PFSK-1 (cell line): ENCODE measurements around the gene EEFSEC.

Experiments used
- FOXP2 ChIP-seq: optimal IDR thresholded peaks from 2 replicates; pipeline ENCODE3; 2011; ENCODE audit warnings: borderline replicate concordance, control low read depth, inconsistent platforms; ENCODE audit not compliant: insufficient read depth; ENCODE audit errors: extremely low read length, extremely low read depth
- POLR2AphosphoS5 ChIP-seq: IDR thresholded peaks from 2 replicates; pipeline ENCODE4 v1.6.1; 2012; ENCODE audit warnings: low read depth, mild to moderate bottlenecking, control low read depth, low read length, moderate library complexity
- REST ChIP-seq, 2 experiments: IDR thresholded peaks; 2 replicates each; pipeline versions ENCODE4 v1.6.1 to v1.8.0; 2011 to 2012; ENCODE audit warnings: low read depth in 2 of 2, low read length in 2 of 2, control low read depth in 1 of 2, inconsistent platforms in 1 of 2, mild to moderate bottlenecking in 1 of 2, moderate library complexity in 1 of 2; ENCODE audit not compliant: insufficient read depth in 1 of 2
- SIN3A ChIP-seq: IDR thresholded peaks from 2 replicates; pipeline ENCODE4 v1.6.1; 2012; ENCODE audit warnings: mild to moderate bottlenecking, low read length, moderate library complexity, borderline replicate concordance; ENCODE audit not compliant: insufficient read depth
- TAF1 ChIP-seq: IDR thresholded peaks from 2 replicates; pipeline ENCODE4 v1.6.1; 2012; ENCODE audit warnings: low read length, control low read depth, borderline replicate concordance; ENCODE audit not compliant: insufficient read depth

Gene EEFSEC

GRCh38 chr3:128176276-128176833, 23.1 kb downstream of the EEFSEC start:
- TF ChIP-seq REST (IDR thresholded peaks at IDR 0.05; ENCODE audit: insufficient read depth in 1 of 2, low read depth in 2 of 2, low read length in 2 of 2), result no peak
- TF ChIP-seq FOXP2, result no peak
- TF ChIP-seq POLR2AphosphoS5, result no peak
- TF ChIP-seq TAF1, result no peak
- no peak for TF ChIP-seq SIN3A

- TF ChIP-seq SIN3A, result no peak
- no peak for TF ChIP-seq TAF1
- no peak for TF ChIP-seq POLR2AphosphoS5
- TF ChIP-seq REST (IDR thresholded peaks at IDR 0.05; ENCODE audit: insufficient read depth in 1 of 2, low read depth in 2 of 2, low read length in 2 of 2), result no peak
- no peak for TF ChIP-seq FOXP2
Observed at GRCh38 chr3:128177865-128178264, 24.6 kb downstream of the EEFSEC start.

GRCh38 chr3:128178782-128179483, 25.7 kb downstream of the EEFSEC start:
- TF ChIP-seq FOXP2, result no peak
- TF ChIP-seq SIN3A, result no peak
- no peak for TF ChIP-seq TAF1
- no peak for TF ChIP-seq REST (IDR thresholded peaks at IDR 0.05; ENCODE audit: insufficient read depth in 1 of 2, low read depth in 2 of 2, low read length in 2 of 2)
- TF ChIP-seq POLR2AphosphoS5, result no peak

- no peak for TF ChIP-seq TAF1
Observed at GRCh38 chr3:128179484-128179819, 26.2 kb downstream of the EEFSEC start.

- no peak for TF ChIP-seq REST (IDR thresholded peaks at IDR 0.05; ENCODE audit: insufficient read depth in 1 of 2, low read depth in 2 of 2, low read length in 2 of 2)
- no peak for TF ChIP-seq TAF1
- TF ChIP-seq FOXP2, result no peak
- TF ChIP-seq POLR2AphosphoS5, result no peak
- no peak for TF ChIP-seq SIN3A
Observed at GRCh38 chr3:128180436-128180835, 27.2 kb downstream of the EEFSEC start.
